Measurements from ENCODE around the gene RAB30. TPM values are rescaled to one million over a fixed set of nuclear protein-coding genes. Genes with fewer than 3 reads are reported as not detected.

The RAB30 gene
- total and polyA plus RNA-seq, 12 donors = 2.5 to 29.4 (median 21.7) TPM

DNA sequence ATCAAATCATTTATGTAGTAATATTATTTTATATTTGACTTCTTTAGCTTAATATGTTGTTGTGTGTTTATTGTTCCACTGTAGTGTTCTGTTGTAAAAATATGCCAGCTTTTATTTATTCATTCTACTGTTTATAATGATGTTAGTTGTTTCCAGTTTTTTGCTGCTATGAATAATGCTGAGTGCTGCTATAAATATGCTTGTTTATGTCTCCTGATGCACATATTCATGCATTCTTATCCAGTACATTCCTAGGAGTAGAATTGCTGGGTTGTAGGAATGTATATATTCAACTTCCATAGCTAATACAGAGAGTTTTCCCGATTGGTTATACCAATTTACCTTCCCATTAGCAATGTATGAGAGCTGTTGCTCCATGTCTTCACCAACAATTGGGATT, 33.5 kb upstream of the RAB30 start:
- 91 to 94% methylated on average over 1 of the region's 1 CpG for WGBS, 2 donors
- H3K36me3 ChIP-seq = no peaks in the 10 kb centered on the region
- no peaks in the 10 kb centered on the region for H3K4me1 ChIP-seq
- no peak overlapping the region for H3K27ac ChIP-seq
- TF ChIP-seq CTCF (IDR thresholded peaks at IDR 0.05) = no peak
- no peak overlapping the region for H3K4me3 ChIP-seq
- H3K9me3 ChIP-seq = no peaks in the 10 kb centered on the region
- ATAC-seq (no peak), DNase-seq (no peak)
- intact Hi-C loops (cut with DNase I) = no loop called here
- no peaks in the 10 kb centered on the region for H3K27me3 ChIP-seq

DNA sequence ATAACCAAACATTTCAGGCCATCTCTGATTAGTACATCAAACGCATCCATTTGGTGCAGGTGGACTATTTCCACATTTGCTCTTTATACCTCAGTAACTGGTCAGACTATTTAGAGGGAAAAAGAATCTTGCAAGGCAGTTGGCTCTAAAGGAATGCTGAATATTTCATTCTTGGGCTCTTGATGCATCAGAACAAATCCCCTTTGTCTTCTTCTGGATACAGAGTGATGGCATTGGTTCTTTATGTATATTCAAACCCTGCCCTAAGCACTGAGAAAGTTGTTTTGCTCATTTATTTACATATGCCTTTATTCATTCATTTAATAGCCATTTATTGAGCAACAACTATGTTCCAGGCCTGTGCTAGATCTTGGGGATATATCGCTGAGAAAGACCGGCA, 31.1 kb upstream of the RAB30 start:
- Histone ChIP-seq H3K36me3 (no peaks in the 10 kb centered on the region), H3K4me1 (no peaks in the 10 kb centered on the region), H3K9me3 (no peaks in the 10 kb centered on the region), H3K27me3 (no peaks in the 10 kb centered on the region), H3K4me3 (no peak overlapping the region), H3K27ac (no peak overlapping the region)
- no peak for DNase-seq
- WGBS, 2 donors = 85 to 88% methylated on average over 3 of the region's 3 CpGs
- no peak for TF ChIP-seq CTCF (IDR thresholded peaks at IDR 0.05)
- intact Hi-C loops (cut with DNase I) = no loop called here
- ATAC-seq = no peak

GRCh38 chr11:83097429-83098075, 25.9 kb upstream of the RAB30 start:
- ATAC-seq (no peak), DNase-seq (no peak)
- intact Hi-C loops (cut with DNase I) = no loop called here
- TF ChIP-seq CTCF (IDR thresholded peaks at IDR 0.05) = no peak
- Histone ChIP-seq H3K4me1 (peaks cover 0 to 5% (median 0%) of the 10 kb centered on the region in 9 donors), H3K36me3 (no peaks in the 10 kb centered on the region), H3K27me3 (no peaks in the 10 kb centered on the region), H3K4me3 (no peak overlapping the region), H3K9me3 (no peaks in the 10 kb centered on the region), H3K27ac (no peak overlapping the region)
- 64 to 66% methylated on average over 3 of the region's 3 CpGs for WGBS, 2 donors

- Histone ChIP-seq H3K4me1 (peaks cover 0 to 5% (median 0%) of the 10 kb centered on the region in 9 donors), H3K36me3 (no peaks in the 10 kb centered on the region), H3K27ac (no peak overlapping the region), H3K9me3 (no peaks in the 10 kb centered on the region), H3K27me3 (no peaks in the 10 kb centered on the region), H3K4me3 (no peak overlapping the region)
- WGBS, 2 donors = 74 to 82% methylated on average over 2 of the region's 2 CpGs
- intact Hi-C loops (cut with DNase I) = no loop called here
- TF ChIP-seq CTCF (IDR thresholded peaks at IDR 0.05) = no peak
- ATAC-seq (no peak), DNase-seq (no peak)
Observed at GRCh38 chr11:83093634-83094033, 21.9 kb upstream of the RAB30 start.

Measured in heart right ventricle (tissue), 16 donors.